WTC11 (cell line): Measurements from ENCODE around the gene PTPN11.

Experiments
- EMX1 ChIP-seq: fragments of 250-450 bp; sonication (Bioruptor Pico); IDR thresholded peaks from 2 replicates; pipeline ENCODE4 v1.8.0; 2021; ENCODE audit warnings: mild to moderate bottlenecking
- RELA ChIP-seq: sonication (generic); formaldehyde crosslinking; IDR thresholded peaks from 2 replicates; pipeline ENCODE4 v1.8.1; 2022; ENCODE audit warnings: missing genetic modification reagents, mild to moderate bottlenecking, borderline replicate concordance
- TF ChIP-seq, protein P1 (sequence below): fragments of 200-600 bp; IDR thresholded peaks from 2 replicates; pipeline ENCODE4 v1.8.0; 2022; ENCODE audit warnings: antibody characterized with exemption
- TF ChIP-seq, protein P2 (sequence below): sonication (generic); formaldehyde crosslinking; IDR thresholded peaks from 2 replicates; pipeline ENCODE4 v1.8.1; 2022; ENCODE audit warnings: mild to moderate bottlenecking, missing genetic modification reagents, moderate library complexity, borderline replicate concordance
- TF ChIP-seq, protein P3 (sequence below): sonication (generic); formaldehyde crosslinking; IDR thresholded peaks from 2 replicates; pipeline ENCODE4 v1.8.1; 2023; ENCODE audit warnings: mild to moderate bottlenecking, moderate library complexity, missing genetic modification reagents

DNA sequence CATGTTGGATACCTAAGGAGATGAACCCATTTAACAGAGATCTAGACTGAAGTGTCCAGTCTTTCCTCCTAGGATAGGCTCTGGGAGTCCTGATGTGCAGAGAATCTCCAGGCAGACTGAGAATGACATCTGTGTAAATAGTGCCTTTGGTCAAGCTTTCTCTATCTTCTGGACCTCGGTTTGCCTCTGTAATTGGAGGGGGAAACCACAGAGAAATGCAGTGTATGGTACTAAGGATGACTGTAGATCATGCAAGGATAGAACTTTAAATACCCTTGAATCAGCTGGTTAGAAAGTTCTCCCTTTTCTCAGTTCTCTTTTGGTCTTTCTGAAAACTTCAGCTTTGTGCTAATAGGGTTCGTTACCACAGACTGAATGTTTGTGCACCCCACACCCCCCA lies 112.2 kb downstream of the PTPN11 start:
- TF ChIP-seq, protein P1, sequence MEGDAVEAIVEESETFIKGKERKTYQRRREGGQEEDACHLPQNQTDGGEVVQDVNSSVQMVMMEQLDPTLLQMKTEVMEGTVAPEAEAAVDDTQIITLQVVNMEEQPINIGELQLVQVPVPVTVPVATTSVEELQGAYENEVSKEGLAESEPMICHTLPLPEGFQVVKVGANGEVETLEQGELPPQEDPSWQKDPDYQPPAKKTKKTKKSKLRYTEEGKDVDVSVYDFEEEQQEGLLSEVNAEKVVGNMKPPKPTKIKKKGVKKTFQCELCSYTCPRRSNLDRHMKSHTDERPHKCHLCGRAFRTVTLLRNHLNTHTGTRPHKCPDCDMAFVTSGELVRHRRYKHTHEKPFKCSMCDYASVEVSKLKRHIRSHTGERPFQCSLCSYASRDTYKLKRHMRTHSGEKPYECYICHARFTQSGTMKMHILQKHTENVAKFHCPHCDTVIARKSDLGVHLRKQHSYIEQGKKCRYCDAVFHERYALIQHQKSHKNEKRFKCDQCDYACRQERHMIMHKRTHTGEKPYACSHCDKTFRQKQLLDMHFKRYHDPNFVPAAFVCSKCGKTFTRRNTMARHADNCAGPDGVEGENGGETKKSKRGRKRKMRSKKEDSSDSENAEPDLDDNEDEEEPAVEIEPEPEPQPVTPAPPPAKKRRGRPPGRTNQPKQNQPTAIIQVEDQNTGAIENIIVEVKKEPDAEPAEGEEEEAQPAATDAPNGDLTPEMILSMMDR, result no peak
- TF ChIP-seq, protein P2, sequence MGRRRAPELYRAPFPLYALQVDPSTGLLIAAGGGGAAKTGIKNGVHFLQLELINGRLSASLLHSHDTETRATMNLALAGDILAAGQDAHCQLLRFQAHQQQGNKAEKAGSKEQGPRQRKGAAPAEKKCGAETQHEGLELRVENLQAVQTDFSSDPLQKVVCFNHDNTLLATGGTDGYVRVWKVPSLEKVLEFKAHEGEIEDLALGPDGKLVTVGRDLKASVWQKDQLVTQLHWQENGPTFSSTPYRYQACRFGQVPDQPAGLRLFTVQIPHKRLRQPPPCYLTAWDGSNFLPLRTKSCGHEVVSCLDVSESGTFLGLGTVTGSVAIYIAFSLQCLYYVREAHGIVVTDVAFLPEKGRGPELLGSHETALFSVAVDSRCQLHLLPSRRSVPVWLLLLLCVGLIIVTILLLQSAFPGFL (CRISPR knock-in tag), result no peak
- TF ChIP-seq, protein P3, sequence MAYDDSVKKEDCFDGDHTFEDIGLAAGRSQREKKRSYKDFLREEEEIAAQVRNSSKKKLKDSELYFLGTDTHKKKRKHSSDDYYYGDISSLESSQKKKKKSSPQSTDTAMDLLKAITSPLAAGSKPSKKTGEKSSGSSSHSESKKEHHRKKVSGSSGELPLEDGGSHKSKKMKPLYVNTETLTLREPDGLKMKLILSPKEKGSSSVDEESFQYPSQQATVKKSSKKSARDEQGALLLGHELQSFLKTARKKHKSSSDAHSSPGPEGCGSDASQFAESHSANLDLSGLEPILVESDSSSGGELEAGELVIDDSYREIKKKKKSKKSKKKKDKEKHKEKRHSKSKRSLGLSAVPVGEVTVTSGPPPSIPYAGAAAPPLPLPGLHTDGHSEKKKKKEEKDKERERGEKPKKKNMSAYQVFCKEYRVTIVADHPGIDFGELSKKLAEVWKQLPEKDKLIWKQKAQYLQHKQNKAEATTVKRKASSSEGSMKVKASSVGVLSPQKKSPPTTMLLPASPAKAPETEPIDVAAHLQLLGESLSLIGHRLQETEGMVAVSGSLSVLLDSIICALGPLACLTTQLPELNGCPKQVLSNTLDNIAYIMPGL (CRISPR knock-in tag), result no peak
- TF ChIP-seq EMX1 (no peak), RELA (CRISPR knock-in tag) (no peak)
